Prostate gland (tissue), 2 donors: ENCODE results near the gene NEDD8. TPM values are rescaled to one million over a fixed set of nuclear protein-coding genes. Genes with fewer than 3 reads are reported as not detected.
"Not testable (repeated sequence)": the region's sequence is repeated elsewhere in the genome, so short reads cannot be mapped to it uniquely, and the experiment has no call there.

Experiments
- DNase-seq: peaks from one replicate; pipeline ENCODE4 v3.0.0-alpha.2; 2019; ENCODE audit warnings: low spot score
- H3K27ac ChIP-seq, 2 donors: fragments of 200-600 bp; sonication (generic); 2 replicates each; pipeline ENCODE4 v1.5.1; 2017 to 2019
- H3K27me3 ChIP-seq: fragments of 200-600 bp; sonication (generic); replicated peaks from 2 replicates; pipeline ENCODE4 v1.5.1; 2019; ENCODE audit not compliant: insufficient read depth
- H3K36me3 ChIP-seq, 2 donors: fragments of 200-600 bp; sonication (generic); 1 replicate in 1 of 2; 2 replicates in 1 of 2; pipeline versions ENCODE4 v1.5.1 to v1.8.1; 2017 to 2019
- H3K4me1 ChIP-seq: fragments of 200-600 bp; sonication (generic); replicated peaks from 2 replicates; pipeline ENCODE4 v1.5.1; 2019
- H3K4me3 ChIP-seq, 2 donors: fragments of 200-600 bp; sonication (generic); 2 replicates each; pipeline ENCODE4 v1.5.1; 2017 to 2019
- H3K9me3 ChIP-seq: fragments of 200-600 bp; sonication (generic); 2 replicates; pipeline ENCODE4 v1.5.1; 2017
- CTCF ChIP-seq, 4 experiments: fragments of 200-600 bp in 2 of 4; fragments of 450-650 bp in 2 of 4; sonication (generic) in 2 of 4; IDR thresholded peaks; 1 replicate in 3 of 4; 2 replicates in 1 of 4; pipeline ENCODE4 v1.5.1; 2016 to 2019; ENCODE audit warnings: antibody characterized with exemption in 4 of 4, mild to moderate bottlenecking in 2 of 4, moderate library complexity in 2 of 4
- POLR2A ChIP-seq: fragments of 450-650 bp; IDR thresholded peaks from one replicate; pipeline ENCODE4 v1.6.1; 2016; ENCODE audit warnings: antibody characterized with exemption, mild to moderate bottlenecking
- POLR2AphosphoS5 ChIP-seq: sonication (generic); formaldehyde crosslinking; IDR thresholded peaks from one replicate; pipeline ENCODE4 v1.6.1; 2017; ENCODE audit warnings: antibody characterized with exemption
- WGBS: methylation state at CpG from one replicate; pipeline ENCODE4 v1.1.5; 2018; 5-methylcytosine and 5-hydroxymethylcytosine counted together
- intact Hi-C: fragments of 100-400 bp; cut with DNase I; formaldehyde crosslinking; loops from one replicate; pipeline ENCODE4 v1.14.2; 2022
- total RNA-seq, 2 donors: library from RNA; depleted of rRNA; stranded (reverse); fragments of >200 nt; gene quantifications; one replicate each; pipeline ENCODE4 v1.1.0, GENCODE V29; 2016

Gene NEDD8
- total RNA-seq, 2 donors from 2014 or later, result 114 to 185 TPM

- no peak for DNase-seq
- Histone ChIP-seq H3K9me3 (no peaks in the 10 kb centered on the region), H3K27ac (no peak overlapping the region), H3K4me1 (no peaks in the 10 kb centered on the region), H3K27me3 (no peaks in the 10 kb centered on the region), H3K4me3 (no peak overlapping the region), H3K36me3 (no peaks in the 10 kb centered on the region)
- WGBS, result 91% methylated on average over 1 of the region's 1 CpG
- intact Hi-C loops, result no loop called here
- no peak for TF ChIP-seq POLR2AphosphoS5
- no peak for TF ChIP-seq CTCF (IDR thresholded peaks at IDR 0.05)
- no peak for TF ChIP-seq POLR2A
These were observed 19.7 kb upstream of the NEDD8 start for GRCh38 chr14:24251880-24252288.

DNA sequence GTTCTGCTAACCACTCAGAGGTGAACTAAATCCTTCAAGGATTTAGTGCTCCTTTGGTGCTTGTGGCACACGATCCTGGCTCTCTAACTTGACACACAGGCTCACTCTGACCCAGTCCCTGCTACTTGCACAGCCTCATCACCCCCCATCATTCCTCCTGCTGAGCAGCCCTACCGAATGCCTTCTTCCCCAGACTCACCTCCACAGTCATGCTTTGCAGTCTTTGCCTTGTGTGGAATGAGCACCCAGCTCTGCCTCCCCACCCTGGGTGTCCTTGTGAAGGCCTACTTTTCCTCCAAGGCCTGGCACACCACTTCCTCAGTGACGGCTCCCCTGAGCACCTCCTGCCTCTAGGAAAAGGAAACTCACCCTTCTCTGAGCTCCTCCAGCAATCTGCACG is 18.2 kb upstream of the NEDD8 start:
- DNase-seq, result no peak
- WGBS, result 57% methylated on average over 4 of the region's 4 CpGs
- TF ChIP-seq POLR2A (no peak), POLR2AphosphoS5 (no peak), CTCF (IDR thresholded peaks at IDR 0.05) (no peak)
- no peaks in the 10 kb centered on the region for H3K9me3 ChIP-seq
- H3K4me3 ChIP-seq, result no peak overlapping the region
- H3K4me1 ChIP-seq, result no peaks in the 10 kb centered on the region
- H3K27ac ChIP-seq, result no peak overlapping the region
- H3K36me3 ChIP-seq, result no peaks in the 10 kb centered on the region
- no peaks in the 10 kb centered on the region for H3K27me3 ChIP-seq
- intact Hi-C loops, result no loop called here

- intact Hi-C loops, result no loop called here
- no peak for DNase-seq
- no peaks in the 10 kb centered on the region for H3K4me1 ChIP-seq
- H3K27me3 ChIP-seq, result no peaks in the 10 kb centered on the region
- H3K4me3 ChIP-seq, result no peak overlapping the region
- no peak overlapping the region for H3K27ac ChIP-seq
- no peaks in the 10 kb centered on the region for H3K9me3 ChIP-seq
- TF ChIP-seq POLR2AphosphoS5 (no peak), POLR2A (no peak), CTCF (IDR thresholded peaks at IDR 0.05) (no peak)
- 80% methylated on average over 13 of the region's 13 CpGs for WGBS
- no peaks in the 10 kb centered on the region for H3K36me3 ChIP-seq
These were observed 17.3 kb upstream of the NEDD8 start for GRCh38 chr14:24249230-24250021.

- H3K9me3 ChIP-seq, result no peaks in the 10 kb centered on the region
- no peaks in the 10 kb centered on the region for H3K36me3 ChIP-seq
- 69% methylated on average over 7 of the region's 7 CpGs for WGBS
- intact Hi-C loops, result no loop called here
- DNase-seq, result no peak
- no peaks in the 10 kb centered on the region for H3K4me1 ChIP-seq
- no peaks in the 10 kb centered on the region for H3K27me3 ChIP-seq
- no peak overlapping the region for H3K4me3 ChIP-seq
- H3K27ac ChIP-seq, result no peak overlapping the region
- no peak for TF ChIP-seq POLR2AphosphoS5
These were observed 15.3 kb upstream of the NEDD8 start for GRCh38 chr14:24247422-24247821.

- DNase-seq, result no peak
- WGBS, result 99% methylated on average over 3 of the region's 3 CpGs
- H3K9me3 ChIP-seq, result no peaks in the 10 kb centered on the region
- no peak overlapping the region for H3K27ac ChIP-seq
- no peak overlapping the region for H3K4me3 ChIP-seq
- H3K27me3 ChIP-seq, result no peaks in the 10 kb centered on the region
- TF ChIP-seq CTCF (IDR thresholded peaks at IDR 0.05), result no peak
- TF ChIP-seq POLR2AphosphoS5, result no peak
- no peak for TF ChIP-seq POLR2A
- intact Hi-C loops, result no loop called here
- no peaks in the 10 kb centered on the region for H3K4me1 ChIP-seq
- no peaks in the 10 kb centered on the region for H3K36me3 ChIP-seq
These were observed 14.6 kb upstream of the NEDD8 start for GRCh38 chr14:24246765-24247212.

DNA sequence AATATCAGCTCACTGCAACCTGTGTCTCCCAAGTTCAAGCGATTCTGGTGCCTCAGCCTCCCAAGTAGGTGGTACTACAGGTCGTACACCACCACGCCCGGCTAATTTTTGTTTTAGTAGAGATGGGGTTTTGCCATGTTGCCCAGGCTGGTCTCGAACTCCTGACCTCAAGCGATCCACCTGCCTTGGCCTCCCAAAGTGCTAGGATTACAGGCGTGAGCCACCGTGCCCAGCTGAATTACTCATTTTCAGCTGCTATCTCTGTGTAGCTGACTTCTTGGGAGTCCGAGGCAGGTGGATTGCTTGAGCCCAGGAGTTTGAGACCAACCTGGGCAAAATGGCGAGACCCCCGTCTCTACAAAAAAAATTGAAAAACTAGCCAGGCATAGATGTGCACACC is 13.2 kb upstream of the NEDD8 start:
- WGBS, result 94% methylated on average over 11 of the region's 11 CpGs
- DNase-seq, H3K27ac ChIP-seq, H3K36me3 ChIP-seq, H3K27me3 ChIP-seq, intact Hi-C loops, H3K9me3 ChIP-seq, H3K4me3 ChIP-seq: not testable (repeated sequence)
- peaks cover 11% of the 10 kb centered on the region for H3K4me1 ChIP-seq
